ENCODE results near the gene FBLN1.

Gene FBLN1

DNA sequence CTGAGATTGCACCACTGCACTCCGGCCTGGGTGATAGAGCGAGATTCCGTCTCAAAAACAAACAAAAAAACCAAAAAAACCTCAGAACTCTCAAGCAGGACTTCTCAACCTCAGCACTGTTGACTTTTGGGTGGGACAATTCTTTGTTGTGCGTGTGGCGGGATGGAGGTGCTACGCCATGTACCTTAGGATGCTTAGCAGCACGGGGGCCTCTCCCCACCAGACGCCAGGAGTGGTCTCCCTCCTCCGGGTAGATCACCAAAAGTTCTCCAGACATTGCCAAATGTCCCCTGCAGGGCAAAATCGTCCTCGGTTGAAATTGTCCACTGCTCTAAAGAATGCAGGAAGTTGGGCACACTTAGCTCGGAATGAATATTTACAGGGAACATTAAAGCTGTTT, 142.0 kb downstream of the FBLN1 start:
- Mint-ChIP-seq H3K27me3 (peaks cover 74% of the 10 kb centered on the region), H3K27ac (no peak overlapping the region), H3K9me3 (no peaks in the 10 kb centered on the region), H3K36me3 (ENCODE audit: low read depth) (no peaks in the 10 kb centered on the region), H3K4me1 (ENCODE audit: low read depth) (peaks cover 9% of the 10 kb centered on the region), H3K4me3 (no peak overlapping the region)
- no peak for DNase-seq

DNA sequence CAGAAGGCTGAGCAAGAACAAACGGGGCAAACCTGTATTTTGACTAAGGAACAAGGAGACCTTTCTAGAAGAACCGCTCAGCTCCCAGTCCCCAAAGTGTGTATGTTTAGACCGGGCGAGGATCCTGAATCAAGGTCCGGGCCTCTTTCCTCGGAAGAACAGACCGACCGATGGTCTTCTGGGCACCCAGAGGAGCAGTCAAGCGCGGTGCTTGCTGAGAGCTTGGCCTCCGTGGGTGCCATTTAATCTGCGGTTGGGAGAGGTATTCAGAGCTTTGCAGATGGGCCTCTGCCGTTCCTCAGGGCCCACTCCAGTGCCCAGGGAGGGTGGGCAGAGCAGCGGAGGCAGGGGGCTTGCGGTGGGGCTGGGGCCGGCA, 142.5 kb downstream of the FBLN1 start:
- H3K27ac Mint-ChIP-seq = no peak overlapping the region

GRCh38 chr22:45645526-45646414, 143.1 kb downstream of the FBLN1 start:
- Mint-ChIP-seq H3K4me1 (ENCODE audit: low read depth) (peaks cover 9% of the 10 kb centered on the region), H3K27me3 (peaks cover 64% of the 10 kb centered on the region), H3K36me3 (ENCODE audit: low read depth) (no peaks in the 10 kb centered on the region), H3K9me3 (no peaks in the 10 kb centered on the region), H3K27ac (no peak overlapping the region), H3K4me3 (peak overlapping the region; percentile 27)
- peak; percentile 91 for DNase-seq

More for the DNA sequence above, 142.5 kb downstream of the FBLN1 start:
- no peaks in the 10 kb centered on the region for H3K36me3 Mint-ChIP-seq (ENCODE audit: low read depth)
- H3K9me3 Mint-ChIP-seq = no peaks in the 10 kb centered on the region
- peak overlapping the region; percentile 27 for H3K4me3 Mint-ChIP-seq
- peaks cover 9% of the 10 kb centered on the region for H3K4me1 Mint-ChIP-seq (ENCODE audit: low read depth)
- DNase-seq = no peak
- H3K27me3 Mint-ChIP-seq = peaks cover 70% of the 10 kb centered on the region

- H3K27me3 Mint-ChIP-seq = peaks cover 50% of the 10 kb centered on the region
- no peaks in the 10 kb centered on the region for H3K9me3 Mint-ChIP-seq
- H3K36me3 Mint-ChIP-seq (ENCODE audit: low read depth) = no peaks in the 10 kb centered on the region
- H3K4me3 Mint-ChIP-seq = no peak overlapping the region
- H3K4me1 Mint-ChIP-seq (ENCODE audit: low read depth) = peaks cover 9% of the 10 kb centered on the region
- H3K27ac Mint-ChIP-seq = no peak overlapping the region
- DNase-seq = no peak
Observed at GRCh38 chr22:45647532-45648225, 145.0 kb downstream of the FBLN1 start.

DNA sequence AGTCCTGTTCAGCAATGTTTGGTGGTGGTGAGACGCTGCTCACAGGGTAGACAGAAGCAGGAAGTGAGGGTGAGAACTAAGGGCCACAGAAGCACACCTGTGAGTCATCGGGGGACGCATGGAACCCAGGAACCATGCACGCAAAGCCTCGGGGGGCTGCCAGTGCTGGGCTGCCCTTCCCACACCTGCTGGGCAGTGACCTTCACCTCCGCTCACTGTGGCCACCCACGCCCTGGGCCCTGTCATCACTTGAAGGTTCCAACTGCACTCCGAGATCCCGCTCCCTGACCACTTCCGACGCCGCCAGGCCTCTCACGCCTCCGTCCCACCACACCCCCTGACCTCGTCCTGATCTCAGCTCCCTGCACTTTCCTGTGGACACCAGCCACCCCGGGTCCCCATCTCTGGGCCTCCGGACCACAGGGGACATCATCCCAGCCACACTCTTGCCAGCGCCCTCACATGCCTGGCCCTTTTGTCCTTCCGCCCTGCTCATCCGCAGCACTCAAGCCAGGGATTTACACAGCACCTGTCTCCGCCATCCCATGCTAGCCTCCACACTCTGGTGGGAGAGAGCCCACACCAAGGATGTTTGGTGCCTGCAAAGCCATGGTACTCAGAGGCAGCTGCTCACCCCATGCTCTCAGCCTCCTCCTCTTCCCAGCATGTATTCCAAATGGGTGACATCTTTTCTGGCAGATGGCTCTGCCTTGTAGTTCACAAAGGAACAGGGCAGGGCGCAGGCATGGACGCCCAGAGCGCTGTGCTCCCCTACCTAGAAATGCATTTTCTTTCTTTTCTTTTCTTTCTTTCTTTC, 145.8 kb downstream of the FBLN1 start:
- no peak overlapping the region for H3K4me3 Mint-ChIP-seq
- H3K36me3 Mint-ChIP-seq (ENCODE audit: low read depth) = no peaks in the 10 kb centered on the region
- no peaks in the 10 kb centered on the region for H3K9me3 Mint-ChIP-seq
- DNase-seq = no peak
- no peak overlapping the region for H3K27ac Mint-ChIP-seq
- H3K27me3 Mint-ChIP-seq = peaks cover 47% of the 10 kb centered on the region
- H3K4me1 Mint-ChIP-seq (ENCODE audit: low read depth) = peaks cover 8% of the 10 kb centered on the region

GRCh38 chr22:45649809-45650208, 147.1 kb downstream of the FBLN1 start:
- no peak for DNase-seq
- Mint-ChIP-seq H3K36me3 (ENCODE audit: low read depth) (no peaks in the 10 kb centered on the region), H3K4me1 (ENCODE audit: low read depth) (peaks cover 8% of the 10 kb centered on the region), H3K9me3 (no peaks in the 10 kb centered on the region), H3K4me3 (no peak overlapping the region), H3K27me3 (peaks cover 45% of the 10 kb centered on the region), H3K27ac (no peak overlapping the region)

DNA sequence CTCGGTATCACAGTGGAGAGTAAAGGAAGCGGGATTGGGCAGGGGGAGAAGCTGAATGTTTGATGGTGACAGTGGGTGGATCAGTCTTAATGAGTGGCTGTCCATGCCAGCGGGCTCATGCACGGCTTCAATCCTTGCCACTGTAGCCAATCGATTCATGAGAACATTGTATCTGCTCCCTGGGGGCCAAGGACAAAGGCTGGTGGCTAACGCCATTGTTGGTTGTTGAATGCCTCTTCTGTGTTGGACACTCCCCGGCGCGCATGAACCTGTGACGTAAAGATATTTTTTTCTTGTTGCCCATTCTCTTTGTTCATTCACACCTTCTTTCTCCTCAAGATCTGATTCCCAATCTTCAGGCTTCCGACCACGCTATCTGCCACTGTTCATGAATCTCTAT, 148.0 kb downstream of the FBLN1 start:
- Mint-ChIP-seq H3K36me3 (ENCODE audit: low read depth) (no peaks in the 10 kb centered on the region), H3K4me1 (ENCODE audit: low read depth) (peaks cover 3% of the 10 kb centered on the region), H3K27ac (no peak overlapping the region), H3K27me3 (peaks cover 38% of the 10 kb centered on the region), H3K9me3 (no peaks in the 10 kb centered on the region), H3K4me3 (no peak overlapping the region)
- no peak for DNase-seq
